GM23338 (cell line): Measurements from ENCODE around the gene PXDN. TPM values are rescaled to one million over a fixed set of nuclear protein-coding genes. Genes with fewer than 3 reads are reported as not detected.

ENCODE experiments used
- ATAC-seq: fragments of 200-7000 bp; cut with Tn5 transposase; 3 replicates; pipeline ENCODE4 v1.9.1; 2020
- DNase-seq: peaks from one replicate; pipeline ENCODE4 v3.0.0-alpha.2; 2015; ENCODE audit warnings: low spot score
- H2AFZ ChIP-seq: fragments of 200-600 bp; sonication (generic); 2 replicates; pipeline ENCODE4 v1.8.0; 2016; ENCODE audit warnings: antibody characterized with exemption, mild to moderate bottlenecking, moderate library complexity
- H3F3A ChIP-seq: fragments of 200-600 bp; sonication (generic); replicated peaks from 2 replicates; pipeline ENCODE4 v1.8.0; 2017; ENCODE audit warnings: antibody characterized with exemption, mixed run types, low read depth
- H3K27ac ChIP-seq: fragments of 200-600 bp; sonication (generic); 2 replicates; pipeline ENCODE4 v1.6.1; 2016; ENCODE audit warnings: low read depth
- H3K27me3 ChIP-seq: fragments of 200-600 bp; sonication (generic); 2 replicates; pipeline ENCODE4 v1.8.0; 2016; ENCODE audit warnings: mild to moderate bottlenecking, mixed run types, moderate library complexity; ENCODE audit not compliant: insufficient read depth
- H3K36me3 ChIP-seq: fragments of 200-600 bp; sonication (generic); 2 replicates; pipeline ENCODE4 v1.8.0; 2016; ENCODE audit warnings: mild to moderate bottlenecking; ENCODE audit not compliant: insufficient read depth
- H3K4me1 ChIP-seq: fragments of 200-600 bp; sonication (generic); 2 replicates; pipeline ENCODE4 v1.8.0; 2016; ENCODE audit warnings: mild to moderate bottlenecking, moderate library complexity; ENCODE audit not compliant: insufficient read depth
- H3K4me2 ChIP-seq: fragments of 200-600 bp; sonication (generic); 2 replicates; pipeline ENCODE4 v1.7.1; 2017; ENCODE audit warnings: mixed run types
- H3K4me3 ChIP-seq: fragments of 200-600 bp; sonication (generic); 2 replicates; pipeline ENCODE4 v1.6.1; 2016; ENCODE audit warnings: mixed run types
- H3K79me2 ChIP-seq: fragments of 200-600 bp; sonication (generic); replicated peaks from 2 replicates; pipeline ENCODE4 v1.8.0; 2017; ENCODE audit warnings: mild to moderate bottlenecking; ENCODE audit not compliant: insufficient read depth
- H3K9me2 ChIP-seq: fragments of 200-600 bp; sonication (generic); 2 replicates; pipeline ENCODE4 v1.8.0; 2017; ENCODE audit not compliant: insufficient read depth
- H4K20me1 ChIP-seq: fragments of 200-600 bp; sonication (generic); replicated peaks from 2 replicates; pipeline ENCODE4 v1.8.0; 2017; ENCODE audit warnings: mild to moderate bottlenecking; ENCODE audit not compliant: insufficient read depth
- H3K27ac Mint-ChIP-seq: 2 replicates; pipeline ENCODE4 v1.8.0; 2020; ENCODE audit warnings: inconsistent platforms, mild to moderate bottlenecking, moderate library complexity, mixed read lengths
- H3K27me3 Mint-ChIP-seq: 3 replicates; pipeline ENCODE4 v1.8.0; 2022; ENCODE audit warnings: low read depth, mild to moderate bottlenecking, moderate library complexity, mixed read lengths, inconsistent platforms; ENCODE audit not compliant: insufficient read depth, poor library complexity
- H3K36me3 Mint-ChIP-seq: 3 replicates; pipeline ENCODE4 v1.8.0; 2021; ENCODE audit warnings: low read depth, mild to moderate bottlenecking, inconsistent platforms, moderate library complexity, mixed read lengths
- H3K4me1 Mint-ChIP-seq: 3 replicates; pipeline ENCODE4 v1.8.0; 2020; ENCODE audit warnings: mild to moderate bottlenecking, inconsistent platforms, mixed read lengths
- H3K4me3 Mint-ChIP-seq: 3 replicates; pipeline ENCODE4 v1.8.0; 2021; ENCODE audit warnings: moderate library complexity, mild to moderate bottlenecking, inconsistent platforms, mixed read lengths
- H3K9me3 Mint-ChIP-seq: 3 replicates; pipeline ENCODE4 v1.8.0; 2020; ENCODE audit warnings: moderate library complexity, mild to moderate bottlenecking, inconsistent platforms, mixed read lengths
- JUNB ChIP-seq: IDR thresholded peaks from one replicate; pipeline ENCODE4 v1.6.1; 2016; ENCODE audit warnings: antibody characterized with exemption; ENCODE audit not compliant: unreplicated experiment
- NANOG ChIP-seq: IDR thresholded peaks from 2 replicates; pipeline ENCODE4 v1.6.1; 2016; ENCODE audit warnings: antibody characterized with exemption, borderline replicate concordance
- POLR2AphosphoS5 ChIP-seq: IDR thresholded peaks from 2 replicates; pipeline ENCODE4 v1.6.1; 2016; ENCODE audit warnings: antibody characterized with exemption, low read depth
- STAT1 ChIP-seq: IDR thresholded peaks from one replicate; pipeline ENCODE4 v1.6.1; 2016; ENCODE audit warnings: antibody characterized with exemption; ENCODE audit not compliant: unreplicated experiment
- ZNF114 ChIP-seq: fragments of 250-450 bp; sonication (Bioruptor Pico); IDR thresholded peaks from 2 replicates; pipeline ENCODE4 v1.5.0; 2020; ENCODE audit warnings: mild to moderate bottlenecking, moderate library complexity
- polyA plus RNA-seq: library from polyadenylated mRNA; unstranded; fragments of >200 nt; fragmentation: Nextera tagmentation; extraction: Ambion mirVana; gene quantifications from 2 replicates; pipeline ENCODE4 v1.2.1, GENCODE V29; 2016
- total RNA-seq: library from RNA; depleted of rRNA; stranded (reverse); fragments of >200 nt; shearing (Covaris generic); gene quantifications from 2 replicates; pipeline ENCODE4 v1.2.3, GENCODE V29; 2014
- TF ChIP-seq, protein P1 (sequence below): fragments of 250-450 bp; sonication (Bioruptor Pico); IDR thresholded peaks from 2 replicates; pipeline ENCODE4 v1.5.0; 2020; ENCODE audit warnings: mild to moderate bottlenecking, moderate library complexity
- TF ChIP-seq, protein P2 (sequence below), 2 experiments: fragments of 200-600 bp in 1 of 2; sonication (generic) in 1 of 2; conservative IDR thresholded peaks; 2 replicates each; pipeline versions ENCODE4 v1.5.1 to v1.6.1; 2016 to 2017; ENCODE audit warnings: antibody characterized with exemption in 2 of 2, low read depth in 2 of 2, mild to moderate bottlenecking in 2 of 2, moderate library complexity in 1 of 2

PXDN gene
- total and polyA plus RNA-seq, 2 experiments from 2014 or later, result 42.2 to 225 TPM

- ATAC-seq, result no peak
- H3K4me1 Mint-ChIP-seq, result peaks cover 58% of the 10 kb centered on the region
- peak overlapping the region; percentile 66 for H3K4me2 ChIP-seq
Measured at GRCh38 chr2:1729242-1729641, 15.1 kb downstream of the PXDN start.

More at GRCh38 chr2:1729242-1729641, 15.1 kb downstream of the PXDN start:
- peaks cover 37% of the 10 kb centered on the region for H3K4me1 ChIP-seq
- 0 out of 2 replicates have a peak, but pooled peaks cover 9% of the 10 kb centered on the region for H3F3A ChIP-seq
- peaks cover 29% of the 10 kb centered on the region; the same call in 1 of the 2 replicates for H4K20me1 ChIP-seq
- peaks cover 94% of the 10 kb centered on the region for H3K79me2 ChIP-seq
- no peak overlapping the region for H2AFZ ChIP-seq
- Mint-ChIP-seq H3K36me3 (peaks cover 28% of the 10 kb centered on the region), H3K27me3 (no peaks in the 10 kb centered on the region), H3K9me3 (peaks cover 4% of the 10 kb centered on the region; the same call in 2 of the 3 replicates), H3K27ac (peak overlapping the region; percentile 49; the same call in 1 of the 2 replicates), H3K4me3 (peak overlapping the region; percentile 19; the same call in 1 of the 3 replicates)
- no peaks in the 10 kb centered on the region for H3K9me2 ChIP-seq
- no peaks in the 10 kb centered on the region for H3K27me3 ChIP-seq
- H3K36me3 ChIP-seq, result no peaks in the 10 kb centered on the region
- no peak for DNase-seq
- no peak overlapping the region; the same call in 1 of the 2 replicates for H3K27ac ChIP-seq
- H3K4me3 ChIP-seq, result no peak overlapping the region
- TF ChIP-seq, protein P1, sequence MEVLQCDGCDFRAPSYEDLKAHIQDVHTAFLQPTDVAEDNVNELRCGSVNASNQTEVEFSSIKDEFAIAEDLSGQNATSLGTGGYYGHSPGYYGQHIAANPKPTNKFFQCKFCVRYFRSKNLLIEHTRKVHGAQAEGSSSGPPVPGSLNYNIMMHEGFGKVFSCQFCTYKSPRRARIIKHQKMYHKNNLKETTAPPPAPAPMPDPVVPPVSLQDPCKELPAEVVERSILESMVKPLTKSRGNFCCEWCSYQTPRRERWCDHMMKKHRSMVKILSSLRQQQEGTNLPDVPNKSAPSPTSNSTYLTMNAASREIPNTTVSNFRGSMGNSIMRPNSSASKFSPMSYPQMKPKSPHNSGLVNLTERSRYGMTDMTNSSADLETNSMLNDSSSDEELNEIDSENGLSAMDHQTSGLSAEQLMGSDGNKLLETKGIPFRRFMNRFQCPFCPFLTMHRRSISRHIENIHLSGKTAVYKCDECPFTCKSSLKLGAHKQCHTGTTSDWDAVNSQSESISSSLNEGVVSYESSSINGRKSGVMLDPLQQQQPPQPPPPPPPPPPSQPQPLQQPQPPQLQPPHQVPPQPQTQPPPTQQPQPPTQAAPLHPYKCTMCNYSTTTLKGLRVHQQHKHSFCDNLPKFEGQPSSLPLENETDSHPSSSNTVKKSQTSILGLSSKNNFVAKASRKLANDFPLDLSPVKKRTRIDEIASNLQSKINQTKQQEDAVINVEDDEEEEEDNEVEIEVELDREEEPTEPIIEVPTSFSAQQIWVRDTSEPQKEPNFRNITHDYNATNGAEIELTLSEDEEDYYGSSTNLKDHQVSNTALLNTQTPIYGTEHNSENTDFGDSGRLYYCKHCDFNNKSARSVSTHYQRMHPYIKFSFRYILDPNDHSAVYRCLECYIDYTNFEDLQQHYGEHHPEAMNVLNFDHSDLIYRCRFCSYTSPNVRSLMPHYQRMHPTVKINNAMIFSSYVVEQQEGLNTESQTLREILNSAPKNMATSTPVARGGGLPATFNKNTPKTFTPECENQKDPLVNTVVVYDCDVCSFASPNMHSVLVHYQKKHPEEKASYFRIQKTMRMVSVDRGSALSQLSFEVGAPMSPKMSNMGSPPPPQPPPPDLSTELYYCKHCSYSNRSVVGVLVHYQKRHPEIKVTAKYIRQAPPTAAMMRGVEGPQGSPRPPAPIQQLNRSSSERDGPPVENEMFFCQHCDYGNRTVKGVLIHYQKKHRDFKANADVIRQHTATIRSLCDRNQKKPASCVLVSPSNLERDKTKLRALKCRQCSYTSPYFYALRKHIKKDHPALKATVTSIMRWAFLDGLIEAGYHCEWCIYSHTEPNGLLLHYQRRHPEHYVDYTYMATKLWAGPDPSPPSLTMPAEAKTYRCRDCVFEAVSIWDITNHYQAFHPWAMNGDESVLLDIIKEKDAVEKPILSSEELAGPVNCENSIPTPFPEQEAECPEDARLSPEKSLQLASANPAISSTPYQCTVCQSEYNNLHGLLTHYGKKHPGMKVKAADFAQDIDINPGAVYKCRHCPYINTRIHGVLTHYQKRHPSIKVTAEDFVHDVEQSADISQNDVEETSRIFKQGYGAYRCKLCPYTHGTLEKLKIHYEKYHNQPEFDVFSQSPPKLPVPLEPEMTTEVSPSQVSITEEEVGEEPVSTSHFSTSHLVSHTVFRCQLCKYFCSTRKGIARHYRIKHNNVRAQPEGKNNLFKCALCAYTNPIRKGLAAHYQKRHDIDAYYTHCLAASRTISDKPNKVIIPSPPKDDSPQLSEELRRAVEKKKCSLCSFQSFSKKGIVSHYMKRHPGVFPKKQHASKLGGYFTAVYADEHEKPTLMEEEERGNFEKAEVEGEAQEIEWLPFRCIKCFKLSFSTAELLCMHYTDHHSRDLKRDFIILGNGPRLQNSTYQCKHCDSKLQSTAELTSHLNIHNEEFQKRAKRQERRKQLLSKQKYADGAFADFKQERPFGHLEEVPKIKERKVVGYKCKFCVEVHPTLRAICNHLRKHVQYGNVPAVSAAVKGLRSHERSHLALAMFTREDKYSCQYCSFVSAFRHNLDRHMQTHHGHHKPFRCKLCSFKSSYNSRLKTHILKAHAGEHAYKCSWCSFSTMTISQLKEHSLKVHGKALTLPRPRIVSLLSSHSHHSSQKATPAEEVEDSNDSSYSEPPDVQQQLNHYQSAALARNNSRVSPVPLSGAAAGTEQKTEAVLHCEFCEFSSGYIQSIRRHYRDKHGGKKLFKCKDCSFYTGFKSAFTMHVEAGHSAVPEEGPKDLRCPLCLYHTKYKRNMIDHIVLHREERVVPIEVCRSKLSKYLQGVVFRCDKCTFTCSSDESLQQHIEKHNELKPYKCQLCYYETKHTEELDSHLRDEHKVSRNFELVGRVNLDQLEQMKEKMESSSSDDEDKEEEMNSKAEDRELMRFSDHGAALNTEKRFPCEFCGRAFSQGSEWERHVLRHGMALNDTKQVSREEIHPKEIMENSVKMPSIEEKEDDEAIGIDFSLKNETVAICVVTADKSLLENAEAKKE (CRISPR knock-in tag), result no peak
- TF ChIP-seq POLR2AphosphoS5 (no peak), STAT1 (no peak), JUNB (no peak), ZNF114 (CRISPR knock-in tag) (no peak), NANOG (no peak)
- TF ChIP-seq, protein P2, sequence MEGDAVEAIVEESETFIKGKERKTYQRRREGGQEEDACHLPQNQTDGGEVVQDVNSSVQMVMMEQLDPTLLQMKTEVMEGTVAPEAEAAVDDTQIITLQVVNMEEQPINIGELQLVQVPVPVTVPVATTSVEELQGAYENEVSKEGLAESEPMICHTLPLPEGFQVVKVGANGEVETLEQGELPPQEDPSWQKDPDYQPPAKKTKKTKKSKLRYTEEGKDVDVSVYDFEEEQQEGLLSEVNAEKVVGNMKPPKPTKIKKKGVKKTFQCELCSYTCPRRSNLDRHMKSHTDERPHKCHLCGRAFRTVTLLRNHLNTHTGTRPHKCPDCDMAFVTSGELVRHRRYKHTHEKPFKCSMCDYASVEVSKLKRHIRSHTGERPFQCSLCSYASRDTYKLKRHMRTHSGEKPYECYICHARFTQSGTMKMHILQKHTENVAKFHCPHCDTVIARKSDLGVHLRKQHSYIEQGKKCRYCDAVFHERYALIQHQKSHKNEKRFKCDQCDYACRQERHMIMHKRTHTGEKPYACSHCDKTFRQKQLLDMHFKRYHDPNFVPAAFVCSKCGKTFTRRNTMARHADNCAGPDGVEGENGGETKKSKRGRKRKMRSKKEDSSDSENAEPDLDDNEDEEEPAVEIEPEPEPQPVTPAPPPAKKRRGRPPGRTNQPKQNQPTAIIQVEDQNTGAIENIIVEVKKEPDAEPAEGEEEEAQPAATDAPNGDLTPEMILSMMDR (conservative IDR thresholded peaks at IDR 0.05; ENCODE audit: low read depth in 2 of 2), result no peak
